ENCODE results near the gene FAM3D. TPM values are rescaled to one million over a fixed set of nuclear protein-coding genes. Genes with fewer than 3 reads are reported as not detected.

FAM3D gene
- polyA plus RNA-seq, 1 experiment: not detected

GRCh38 chr3:58607816-58608215 lies 58.8 kb downstream of the FAM3D start:
- Histone ChIP-seq H3K27me3 (ENCODE audit: control insufficient read depth, insufficient read depth, low read length) (peaks cover 5% of the 10 kb centered on the region), H3K36me3 (ENCODE audit: control insufficient read depth, insufficient read depth, low read length) (no peaks in the 10 kb centered on the region), H3K4me3 (ENCODE audit: low read depth, low read length) (no peak overlapping the region)
- CTCF ChIA-PET: interaction anchor here (1.0 to 2.1 kb wide), 5 partner anchors 14 to 38 kb away, joined by 3 to 7 read pairs (median 3); no protein-coding TSS in a partner anchor
- POLR2A ChIA-PET: no interaction called here
- no peak for DNase-seq (ENCODE audit: low read depth)
- no peak for TF ChIP-seq CTCF (IDR thresholded peaks at IDR 0.05; ENCODE audit: insufficient read depth, low read depth, low read length)

DNA sequence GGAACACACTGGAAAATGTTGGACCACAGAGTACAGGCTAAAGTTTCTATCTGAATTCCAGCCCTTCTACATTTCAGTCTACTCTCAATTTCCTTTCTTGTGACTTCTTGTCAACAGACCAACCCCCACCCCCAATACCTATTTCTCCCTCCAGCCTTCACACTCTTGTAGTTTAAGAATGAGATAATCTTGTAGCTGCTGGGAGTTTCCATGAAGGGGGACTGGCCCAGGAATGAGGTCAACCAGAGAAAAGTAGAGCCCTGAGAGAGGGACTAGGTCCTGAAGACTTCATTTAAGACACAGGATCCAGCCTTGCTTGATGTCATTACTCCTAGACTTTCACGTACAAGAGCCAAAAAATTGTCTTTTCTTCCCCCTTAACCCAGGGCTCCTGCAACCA lies 59.9 kb downstream of the FAM3D start:
- Histone ChIP-seq H3K27me3 (ENCODE audit: control insufficient read depth, insufficient read depth, low read length) (peaks cover 5% of the 10 kb centered on the region), H3K4me3 (ENCODE audit: low read depth, low read length) (no peak overlapping the region), H3K36me3 (ENCODE audit: control insufficient read depth, insufficient read depth, low read length) (no peaks in the 10 kb centered on the region)
- ChIA-PET CTCF (interaction anchor here (0.6 to 2.1 kb wide), 6 partner anchors 15 to 401 kb away, joined by 3 to 7 read pairs (median 5); no protein-coding TSS in a partner anchor), POLR2A (no interaction called here)
- TF ChIP-seq CTCF (IDR thresholded peaks at IDR 0.05; ENCODE audit: insufficient read depth, low read depth, low read length): no peak
- no peak for DNase-seq (ENCODE audit: low read depth)

- no peak for DNase-seq (ENCODE audit: low read depth)
- POLR2A ChIA-PET: no interaction called here
- Histone ChIP-seq H3K36me3 (ENCODE audit: control insufficient read depth, insufficient read depth, low read length) (no peaks in the 10 kb centered on the region), H3K4me3 (ENCODE audit: low read depth, low read length) (no peak overlapping the region), H3K27me3 (ENCODE audit: control insufficient read depth, insufficient read depth, low read length) (peaks cover 5% of the 10 kb centered on the region)
- CTCF ChIA-PET: interaction anchor here (0.6 to 1.7 kb wide), 6 partner anchors 8 to 726 kb away, joined by 3 to 5 read pairs (median 4); no protein-coding TSS in a partner anchor
- TF ChIP-seq CTCF (IDR thresholded peaks at IDR 0.05; ENCODE audit: insufficient read depth, low read depth, low read length): no peak
Measured at GRCh38 chr3:58604031-58604430, 62.5 kb downstream of the FAM3D start.

GRCh38 chr3:58603606-58604005 lies 63.0 kb downstream of the FAM3D start:
- Histone ChIP-seq H3K27me3 (ENCODE audit: control insufficient read depth, insufficient read depth, low read length) (peaks cover 5% of the 10 kb centered on the region), H3K4me3 (ENCODE audit: low read depth, low read length) (no peak overlapping the region), H3K36me3 (ENCODE audit: control insufficient read depth, insufficient read depth, low read length) (no peaks in the 10 kb centered on the region)
- no peak for TF ChIP-seq CTCF (IDR thresholded peaks at IDR 0.05; ENCODE audit: insufficient read depth, low read depth, low read length)
- ChIA-PET POLR2A (no interaction called here), CTCF (interaction anchor here (0.6 to 1.7 kb wide), 5 partner anchors 9 to 726 kb away, joined by 3 to 5 read pairs (median 4); no protein-coding TSS in a partner anchor)
- DNase-seq (ENCODE audit: low read depth): no peak

GRCh38 chr3:58597770-58598310 lies 68.7 kb downstream of the FAM3D start:
- no peak for DNase-seq (ENCODE audit: low read depth)
- no peaks in the 10 kb centered on the region for H3K36me3 ChIP-seq (ENCODE audit: control insufficient read depth, insufficient read depth, low read length)
- ChIA-PET CTCF (interaction anchor here (0.9 to 2.1 kb wide), 4 partner anchors 13 to 32 kb away, joined by 3 to 12 read pairs (median 6); no protein-coding TSS in a partner anchor), POLR2A (no interaction called here)
- H3K4me3 ChIP-seq (ENCODE audit: low read depth, low read length): no peak overlapping the region
- H3K27me3 ChIP-seq (ENCODE audit: control insufficient read depth, insufficient read depth, low read length): no peaks in the 10 kb centered on the region; the same call in 1 of the 2 replicates
- TF ChIP-seq CTCF (IDR thresholded peaks at IDR 0.05; ENCODE audit: insufficient read depth, low read depth, low read length): no peak

All from BJ (cell line).